Endometrium (tissue), 2 donors: ENCODE results near the gene EEF1E1.

ENCODE experiments used
- FAIRE-seq: peaks from 2 replicates; lab custom pipeline; 2012; peaks lifted over from hg19 to GRCh38; lab: Jason Lieb, UNC
- donor health status: control.
- donor health status: control.

The EEF1E1 gene

DNA sequence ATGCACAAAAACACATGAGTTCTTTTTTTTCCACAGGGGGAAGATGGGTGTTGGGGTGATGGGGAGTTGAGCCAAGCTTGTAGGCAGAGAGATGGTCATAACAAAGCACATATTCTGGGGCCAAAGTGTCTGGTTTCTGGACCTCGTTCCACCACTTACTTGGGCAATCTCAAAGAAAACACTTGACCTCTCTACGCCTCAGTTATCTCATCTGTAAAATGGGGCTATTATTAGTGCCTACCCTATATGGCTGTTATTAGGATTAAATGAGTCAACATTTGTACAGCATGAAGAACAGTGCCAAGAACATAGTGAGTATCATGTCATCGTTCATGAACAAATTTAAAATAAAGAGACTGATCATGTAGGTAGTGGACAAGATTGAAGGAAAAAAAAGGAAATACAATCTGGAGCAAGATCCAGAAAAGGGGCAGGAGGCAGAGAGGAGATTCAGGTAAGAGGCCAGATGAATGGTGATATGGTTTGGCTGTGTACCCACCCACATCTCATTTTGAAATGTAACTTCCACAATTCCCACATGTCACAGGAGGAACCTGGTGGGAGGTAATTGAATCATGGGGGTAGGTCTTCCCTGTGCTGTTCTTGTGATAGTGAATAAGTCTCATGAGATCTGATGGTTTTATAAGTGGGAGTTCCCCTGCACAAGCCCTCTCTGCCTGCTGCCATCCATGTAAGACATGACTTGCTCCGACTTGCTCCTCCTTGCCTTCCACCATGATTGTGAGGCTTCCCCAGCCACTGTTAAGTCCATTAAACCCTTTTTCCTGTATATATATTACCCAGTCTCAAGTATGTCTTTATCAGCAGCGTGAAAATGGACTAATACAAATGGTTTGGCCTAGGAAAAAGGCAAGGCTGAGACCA is 14.2 kb downstream of the EEF1E1 start:
- no peak for FAIRE-seq

- no peak for FAIRE-seq
Observed at GRCh38 chr6:8086755-8087306, 15.5 kb downstream of the EEF1E1 start.

DNA sequence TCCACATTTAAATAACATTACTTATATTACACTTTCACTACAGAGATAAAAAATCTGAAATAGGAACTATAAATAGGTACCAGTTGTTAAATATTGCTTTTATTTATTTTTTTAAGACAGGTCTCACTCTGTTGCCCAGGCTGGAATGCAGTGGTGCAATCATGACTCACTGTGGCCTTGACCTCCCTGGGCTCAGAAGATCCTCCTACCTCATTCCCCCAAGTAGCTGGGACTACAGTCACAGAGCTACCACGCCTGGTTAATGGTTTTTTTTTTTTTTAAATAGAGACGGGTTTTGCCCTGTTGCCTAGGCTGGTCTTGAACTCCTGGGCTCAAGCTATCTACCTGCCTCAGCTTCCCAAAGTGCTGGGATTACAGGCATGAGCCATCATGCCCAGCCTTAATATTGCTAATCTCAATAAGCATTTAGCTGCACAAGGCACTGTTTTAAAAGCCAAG is 17.3 kb downstream of the EEF1E1 start:
- no peak for FAIRE-seq

DNA sequence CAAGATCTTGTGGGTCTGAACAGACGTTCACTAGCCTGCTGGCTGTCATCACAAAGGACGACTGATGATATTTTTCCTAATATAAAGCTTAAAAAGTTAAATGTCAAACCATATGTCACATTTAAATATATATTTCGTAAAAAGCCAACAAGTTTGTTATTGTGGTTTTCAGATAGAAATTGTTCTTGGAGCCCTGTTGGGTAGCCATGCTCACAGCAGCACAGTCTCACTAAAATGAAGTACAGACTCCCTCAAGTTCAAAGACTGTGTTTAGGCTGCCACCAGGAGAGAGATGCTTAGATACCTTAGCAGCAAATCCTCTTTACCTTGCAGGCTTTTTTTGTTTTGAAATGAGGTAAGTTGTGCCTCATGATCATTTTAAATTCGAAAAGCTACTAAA is 17.8 kb downstream of the EEF1E1 start:
- FAIRE-seq = no peak

DNA sequence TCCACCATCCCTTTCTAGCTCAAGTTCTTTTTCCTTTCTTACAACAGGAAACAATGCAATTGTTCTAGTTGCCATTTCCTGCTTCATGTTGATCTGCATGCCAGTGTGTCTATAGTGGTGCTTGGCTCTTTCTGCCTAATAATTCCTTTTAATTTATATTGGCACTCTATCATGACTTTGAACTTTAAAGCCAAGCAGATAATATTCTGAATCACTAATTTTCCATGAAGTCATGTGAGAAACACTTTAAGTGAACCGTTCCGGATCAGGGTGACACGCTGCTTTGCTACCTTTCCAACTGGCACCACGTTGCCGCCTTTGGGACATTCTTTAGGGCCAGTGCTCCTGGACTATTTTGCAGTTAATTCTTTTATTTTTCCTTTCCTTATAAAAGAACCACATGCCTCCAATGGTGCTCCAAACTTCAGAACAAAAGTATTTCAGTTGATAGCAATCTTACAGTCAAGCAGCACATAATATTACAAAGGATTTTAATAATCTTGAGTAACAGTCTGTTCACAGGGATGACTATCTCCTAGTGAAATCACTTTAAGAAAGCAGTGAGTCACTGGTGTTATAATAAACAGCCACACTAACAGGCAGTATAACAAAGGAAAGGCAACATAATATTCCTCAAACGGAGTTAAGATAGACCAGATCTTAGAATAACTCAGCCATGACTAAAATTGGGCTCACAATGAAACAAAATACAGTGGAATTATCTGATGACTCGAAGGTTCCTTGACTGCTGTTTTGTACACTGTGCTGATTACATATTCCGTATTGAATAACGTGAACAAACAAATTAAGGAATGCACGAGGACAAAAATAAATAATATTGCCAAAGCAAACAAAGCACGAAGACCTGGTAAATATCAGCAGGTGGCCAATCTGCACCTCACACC is 19.1 kb downstream of the EEF1E1 start:
- peak; percentile 31 for FAIRE-seq

- FAIRE-seq = no peak
Observed at GRCh38 chr6:8082572-8082953, 19.8 kb downstream of the EEF1E1 start.

DNA sequence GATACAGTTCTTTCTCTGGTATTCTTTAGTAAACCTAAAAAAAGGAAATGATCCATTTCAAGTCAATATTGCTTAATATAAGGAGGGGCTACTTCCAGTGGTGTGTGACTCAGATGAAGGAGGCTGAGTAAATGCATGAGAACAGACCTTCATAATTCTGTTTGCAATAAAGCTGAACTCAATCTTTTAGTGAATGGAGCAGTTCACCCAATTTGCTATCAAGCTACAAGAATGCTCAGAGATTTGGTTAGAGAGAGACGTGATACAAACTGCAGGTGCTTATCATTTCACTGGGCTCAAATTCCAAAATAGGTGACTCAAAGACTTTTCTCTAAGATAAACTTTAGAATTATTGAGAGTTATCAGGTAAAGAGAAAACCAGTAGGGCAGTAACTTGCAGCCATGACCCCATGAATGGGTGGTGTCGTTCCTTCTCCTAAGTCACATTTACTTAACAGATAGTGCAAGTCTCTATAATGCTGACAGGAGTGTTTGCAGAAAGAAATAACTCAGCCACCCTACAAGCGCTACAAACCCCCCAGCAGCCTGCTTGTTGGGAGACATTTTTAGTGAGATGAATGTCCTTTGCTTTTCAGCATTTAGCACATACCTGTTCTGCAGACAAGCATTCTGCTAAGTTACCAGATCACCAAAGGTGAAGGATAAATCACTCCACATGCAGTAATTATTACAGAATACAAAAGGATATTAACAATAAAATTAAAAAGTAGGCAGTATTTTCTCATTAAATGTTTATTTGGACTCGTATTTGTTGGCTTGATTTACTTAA is 21.8 kb downstream of the EEF1E1 start:
- no peak for FAIRE-seq

GRCh38 chr6:8079126-8079525 is 23.2 kb downstream of the EEF1E1 start:
- FAIRE-seq = no peak

DNA sequence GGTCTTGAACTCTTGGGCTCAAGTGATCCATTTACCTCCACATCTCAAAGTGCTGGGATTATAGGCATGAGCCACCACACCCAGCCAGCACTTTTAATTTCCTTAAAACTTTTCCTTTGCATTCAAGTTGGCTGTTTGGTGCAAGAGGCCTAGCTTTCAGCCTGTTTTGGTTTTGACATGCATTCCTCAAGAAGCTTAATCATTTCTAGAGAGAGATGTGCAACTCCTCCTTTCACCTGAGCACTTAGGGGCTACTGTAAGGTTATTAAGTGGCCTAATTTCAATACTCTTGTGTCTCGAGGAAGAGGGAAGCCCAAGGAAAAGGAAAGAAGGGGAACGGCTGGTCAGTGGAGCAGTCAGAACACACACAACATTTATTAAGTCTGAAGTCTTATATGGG is 24.4 kb downstream of the EEF1E1 start:
- no peak for FAIRE-seq

DNA sequence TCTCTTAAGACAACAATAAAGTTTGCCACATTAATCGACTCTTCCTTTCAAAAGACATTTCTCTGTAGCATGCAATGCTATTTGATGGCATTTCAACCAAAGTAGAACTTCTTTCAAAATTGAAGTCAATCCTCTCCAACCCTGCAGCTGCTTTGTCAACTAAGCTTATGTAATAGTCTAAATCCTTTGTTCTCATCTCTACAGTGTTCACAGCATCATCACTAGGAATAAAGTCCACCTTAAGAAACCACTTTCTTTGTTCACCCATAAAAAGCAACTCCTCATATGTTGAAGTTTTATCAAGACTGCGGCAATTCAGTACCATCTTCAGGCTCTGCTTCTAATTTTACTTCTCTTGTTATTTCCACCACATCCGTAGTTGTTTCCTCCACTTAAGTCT is 26.6 kb downstream of the EEF1E1 start:
- no peak for FAIRE-seq

DNA sequence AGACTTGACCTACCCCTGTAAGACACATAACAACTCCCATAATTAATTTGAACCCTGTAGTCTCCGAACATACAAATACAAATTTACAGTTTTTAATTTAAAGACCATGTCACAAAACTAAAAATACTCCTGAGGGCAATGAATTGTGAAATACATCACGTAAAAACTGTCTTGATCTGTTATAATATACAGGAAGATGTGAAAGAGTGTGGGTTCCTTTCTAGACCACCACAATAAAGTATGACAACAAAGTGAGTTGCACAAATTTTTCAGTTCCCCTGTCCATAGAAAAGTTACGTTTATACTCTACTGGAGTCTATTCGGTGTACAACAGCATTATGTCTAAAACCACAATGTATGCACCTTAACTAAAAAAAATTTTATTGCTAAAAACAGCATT is 27.2 kb downstream of the EEF1E1 start:
- FAIRE-seq = no peak

- no peak for FAIRE-seq
Observed at GRCh38 chr6:8074213-8074612, 28.1 kb downstream of the EEF1E1 start.

DNA sequence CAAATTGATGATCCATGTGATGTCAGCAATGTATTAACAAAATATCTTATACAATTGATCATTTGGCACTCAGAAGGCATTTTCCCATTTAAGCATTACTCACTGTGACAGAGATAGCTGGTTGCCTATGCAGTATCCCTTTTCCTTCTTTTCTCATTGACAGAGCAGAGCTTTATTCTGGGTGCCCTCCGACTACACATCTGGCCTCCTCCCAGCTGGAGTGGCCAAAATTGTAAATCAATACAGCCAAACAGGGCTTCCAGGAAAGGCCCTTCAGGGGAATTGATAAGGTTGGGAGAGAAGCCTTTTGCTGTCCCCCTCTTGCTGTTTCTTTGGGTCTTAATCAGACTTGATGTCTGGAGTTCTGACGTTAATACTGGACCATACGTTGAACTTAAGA is 28.6 kb downstream of the EEF1E1 start:
- FAIRE-seq = no peak

DNA sequence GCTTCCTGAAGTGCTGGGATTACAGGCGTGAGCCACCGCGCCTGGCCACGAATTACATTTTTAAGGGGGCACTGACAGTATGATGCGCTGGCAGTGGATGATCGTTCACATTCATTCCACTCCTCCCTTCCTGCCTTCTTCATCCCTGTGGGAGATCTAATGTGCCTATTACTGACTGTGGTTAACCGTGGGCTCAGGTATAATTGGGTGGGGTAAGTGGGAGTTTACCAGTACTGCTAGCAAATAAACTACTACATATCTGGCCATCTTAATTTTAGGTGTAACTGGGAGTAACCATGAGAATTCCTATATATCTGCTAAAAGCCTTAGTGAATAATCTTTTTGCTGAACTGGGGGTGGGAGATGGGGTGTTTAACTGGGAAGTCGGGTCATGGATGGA is 31.6 kb downstream of the EEF1E1 start:
- no peak for FAIRE-seq

DNA sequence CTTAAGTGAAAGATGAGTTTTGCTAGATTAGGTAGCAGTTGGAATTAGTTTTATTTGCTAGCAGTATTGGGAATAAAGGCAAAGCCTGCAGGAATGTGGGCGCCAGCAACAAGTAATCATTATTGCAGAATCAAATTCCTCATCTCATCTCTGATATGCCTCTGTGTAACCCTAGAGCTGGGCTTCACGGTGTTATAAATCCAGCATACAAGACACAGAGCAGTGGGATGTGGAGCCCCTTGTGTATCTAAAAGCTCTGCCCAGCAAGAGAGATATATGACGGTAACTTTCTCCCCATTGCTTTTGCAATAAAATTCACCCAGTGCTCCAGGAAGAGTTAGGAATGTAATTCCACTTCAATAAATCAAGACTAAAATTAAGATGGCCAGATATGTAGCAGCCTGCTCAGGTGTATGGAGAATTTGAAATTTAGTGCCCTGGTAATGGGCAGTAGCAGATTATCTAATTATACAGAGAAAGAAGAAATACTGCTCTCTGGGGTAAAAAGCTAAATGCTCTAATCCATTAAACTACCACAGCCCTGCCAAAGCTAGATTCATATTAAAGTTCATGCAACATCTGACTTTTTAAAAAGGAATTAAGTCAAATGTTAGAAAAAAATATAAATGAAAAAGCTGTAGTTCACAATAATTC is 32.6 kb downstream of the EEF1E1 start:
- no peak for FAIRE-seq

GRCh38 chr6:8069151-8069550 is 33.2 kb downstream of the EEF1E1 start:
- FAIRE-seq = no peak

DNA sequence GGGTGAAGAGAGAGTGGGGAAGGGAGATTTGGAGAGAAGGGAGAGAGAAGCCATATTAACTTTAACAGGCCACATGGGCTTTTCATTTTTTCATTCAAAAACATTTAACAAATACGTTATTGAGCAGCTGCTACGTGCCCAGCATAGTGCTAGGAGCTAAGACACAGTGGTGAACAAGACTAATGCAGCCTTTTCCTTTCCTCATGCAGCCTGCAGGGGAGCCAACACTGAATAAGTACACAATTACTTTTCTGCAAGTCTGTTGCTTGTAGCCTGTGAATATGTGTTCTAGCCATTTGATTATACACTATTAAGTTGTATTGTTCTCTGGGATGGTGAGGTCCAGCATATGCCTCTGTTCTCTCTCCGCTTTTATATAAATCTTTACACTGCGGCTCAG is 36.2 kb downstream of the EEF1E1 start:
- no peak for FAIRE-seq

GRCh38 chr6:8065519-8065911 is 36.8 kb downstream of the EEF1E1 start:
- no peak for FAIRE-seq

DNA sequence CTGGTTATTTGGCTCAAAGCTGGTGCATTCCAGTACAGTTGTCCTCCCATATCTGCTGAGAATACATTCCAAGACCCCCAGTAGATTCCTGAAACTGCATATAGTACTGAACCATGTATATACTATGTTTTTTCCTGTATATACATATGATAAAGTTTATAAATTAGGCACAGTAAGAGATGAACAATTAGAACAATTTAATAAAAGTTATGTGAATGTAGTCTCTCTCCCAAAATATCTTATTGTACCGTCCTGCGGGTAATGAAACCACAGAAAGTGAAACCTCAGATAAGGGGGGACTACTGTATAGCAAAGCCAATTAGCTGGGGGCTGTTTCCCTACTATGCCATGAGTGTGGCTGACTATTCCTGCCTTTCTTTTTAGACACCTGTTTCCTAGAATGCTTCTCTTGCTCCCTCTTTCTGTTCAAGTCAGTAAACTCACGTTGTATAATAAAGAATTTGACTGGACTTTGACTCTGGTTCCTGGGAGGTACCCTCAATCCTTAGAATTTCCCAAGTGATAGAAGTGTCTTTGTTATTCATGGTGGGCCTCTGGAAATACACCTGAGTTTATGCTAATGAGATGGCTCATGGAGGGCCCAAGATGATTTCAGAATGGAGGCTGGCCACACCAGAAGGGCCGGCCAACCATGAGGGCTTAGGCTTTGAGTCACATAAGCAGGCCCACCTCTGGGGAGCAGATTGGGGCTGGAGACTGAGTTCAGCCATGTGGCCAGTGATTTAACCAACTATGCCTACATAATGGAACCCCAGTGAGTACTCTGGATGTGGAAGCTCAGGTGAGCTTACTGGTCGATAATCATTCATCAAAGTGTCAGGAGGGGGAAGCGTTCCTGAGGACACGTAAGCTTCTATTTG is 37.5 kb downstream of the EEF1E1 start:
- FAIRE-seq = no peak
